HFF-Myc (cell line): ENCODE results near the gene GLB1L.

Experiments used
- DNase-seq: peaks from one replicate; pipeline ENCODE4 v3.0.0-alpha.2; 2011; ENCODE audit warnings: low read depth; ENCODE audit errors: extremely low read depth
- H3K4me3 ChIP-seq: replicated peaks from 2 replicates; pipeline ENCODE4 v1.5.1; 2011; ENCODE audit warnings: low read depth, mild to moderate bottlenecking, control low read depth, low read length
- CTCF ChIP-seq: IDR thresholded peaks from 2 replicates; pipeline ENCODE4 v1.5.1; 2012; ENCODE audit warnings: mild to moderate bottlenecking, low read depth, low read length, control low read depth; ENCODE audit errors: missing control alignments

GLB1L gene

GRCh38 chr2:219213026-219213415 is 32.2 kb downstream of the GLB1L start:
- no peak for TF ChIP-seq CTCF
- H3K4me3 ChIP-seq = no peak overlapping the region
- no peak for DNase-seq

- no peak overlapping the region for H3K4me3 ChIP-seq
- TF ChIP-seq CTCF = no peak
- DNase-seq = no peak
These were observed 34.3 kb downstream of the GLB1L start for GRCh38 chr2:219210886-219211362.

- no peak overlapping the region for H3K4me3 ChIP-seq
- no peak for TF ChIP-seq CTCF
- DNase-seq = no peak
These were observed 34.9 kb downstream of the GLB1L start for GRCh38 chr2:219210196-219210885.

GRCh38 chr2:219209236-219210195 is 35.7 kb downstream of the GLB1L start:
- no peak for DNase-seq
- no peak overlapping the region for H3K4me3 ChIP-seq
- no peak for TF ChIP-seq CTCF

GRCh38 chr2:219207884-219208740 is 37.1 kb downstream of the GLB1L start:
- DNase-seq = no peak
- H3K4me3 ChIP-seq = peak overlapping the region; percentile 52
- TF ChIP-seq CTCF = no peak

GRCh38 chr2:219207134-219207883 is 37.9 kb downstream of the GLB1L start:
- DNase-seq = no peak
- no peak for TF ChIP-seq CTCF
- peak overlapping the region; percentile 52 for H3K4me3 ChIP-seq
